Tibial nerve (tissue), 4 donors: ENCODE results near the gene LYPD6. TPM values are rescaled to one million over a fixed set of nuclear protein-coding genes. Genes with fewer than 3 reads are reported as not detected.

ENCODE experiments used
- DNase-seq, 2 donors: peaks; one replicate each; pipeline ENCODE4 v3.0.0-alpha.2; 2019; ENCODE audit warnings: low spot score in 2 of 2
- H3K27ac ChIP-seq, 4 donors: fragments of 200-600 bp; sonication (generic) in 3 of 4; one replicate each; pipeline ENCODE4 v1.5.1; 2017 to 2019; ENCODE audit warnings: mild to moderate bottlenecking in 1 of 4
- H3K27me3 ChIP-seq, 2 donors: fragments of 200-600 bp; sonication (generic) in 1 of 2; one replicate each; pipeline versions ENCODE4 v1.5.1 to v1.6.0; 2017 to 2019
- H3K36me3 ChIP-seq, 3 donors: fragments of 200-600 bp; sonication (generic); one replicate each; pipeline ENCODE4 v1.5.1; 2018 to 2019
- H3K4me1 ChIP-seq, 4 donors: fragments of 200-600 bp; sonication (generic) in 3 of 4; one replicate each; pipeline ENCODE4 v1.5.1; 2017 to 2019
- H3K4me3 ChIP-seq, 4 donors: fragments of 200-600 bp; sonication (generic) in 3 of 4; one replicate each; pipeline ENCODE4 v1.5.1; 2017 to 2019; ENCODE audit warnings: mild to moderate bottlenecking in 1 of 4, moderate library complexity in 1 of 4
- H3K9me3 ChIP-seq, 4 donors: fragments of 200-600 bp; sonication (generic) in 3 of 4; one replicate each; pipeline ENCODE4 v1.5.1; 2017 to 2019
- EP300 ChIP-seq, 2 donors: sonication (generic); formaldehyde crosslinking; IDR thresholded peaks; one replicate each; pipeline ENCODE4 v1.6.1; 2017; ENCODE audit warnings: antibody characterized with exemption in 2 of 2, mild to moderate bottlenecking in 1 of 2
- POLR2A ChIP-seq, 2 donors: fragments of 450-650 bp; IDR thresholded peaks; one replicate each; pipeline ENCODE4 v1.6.1; 2017; ENCODE audit warnings: antibody characterized with exemption in 2 of 2, mild to moderate bottlenecking in 2 of 2, moderate library complexity in 2 of 2
- WGBS, 2 donors: methylation state at CpG; one replicate each; pipeline ENCODE4 v1.1.5; 2018; 5-methylcytosine and 5-hydroxymethylcytosine counted together
- total RNA-seq, 4 donors: library from RNA; depleted of rRNA; stranded (reverse); fragments of >200 nt; gene quantifications; one replicate each; pipeline ENCODE4 v1.1.0, GENCODE V29; 2016
- TF ChIP-seq, protein P1 (sequence below), 5 experiments: fragments of 200-600 bp in 3 of 5; fragments of 450-650 bp in 2 of 5; sonication (generic) in 3 of 5; IDR thresholded peaks; one replicate each; pipeline ENCODE4 v1.5.1; 2016 to 2019; ENCODE audit warnings: antibody characterized with exemption in 5 of 5, mild to moderate bottlenecking in 3 of 5, moderate library complexity in 2 of 5

The LYPD6 gene
- total RNA-seq, 4 donors from 2014 or later = 2.4 to 10.7 (median 8.2) TPM

- DNase-seq = no peak
- Histone ChIP-seq H3K27me3 (no peaks in the 10 kb centered on the region), H3K4me1 (no peaks in the 10 kb centered on the region), H3K27ac (no peak overlapping the region), H3K9me3 (no peaks in the 10 kb centered on the region), H3K36me3 (no peaks in the 10 kb centered on the region), H3K4me3 (no peak overlapping the region)
- TF ChIP-seq, protein P1, sequence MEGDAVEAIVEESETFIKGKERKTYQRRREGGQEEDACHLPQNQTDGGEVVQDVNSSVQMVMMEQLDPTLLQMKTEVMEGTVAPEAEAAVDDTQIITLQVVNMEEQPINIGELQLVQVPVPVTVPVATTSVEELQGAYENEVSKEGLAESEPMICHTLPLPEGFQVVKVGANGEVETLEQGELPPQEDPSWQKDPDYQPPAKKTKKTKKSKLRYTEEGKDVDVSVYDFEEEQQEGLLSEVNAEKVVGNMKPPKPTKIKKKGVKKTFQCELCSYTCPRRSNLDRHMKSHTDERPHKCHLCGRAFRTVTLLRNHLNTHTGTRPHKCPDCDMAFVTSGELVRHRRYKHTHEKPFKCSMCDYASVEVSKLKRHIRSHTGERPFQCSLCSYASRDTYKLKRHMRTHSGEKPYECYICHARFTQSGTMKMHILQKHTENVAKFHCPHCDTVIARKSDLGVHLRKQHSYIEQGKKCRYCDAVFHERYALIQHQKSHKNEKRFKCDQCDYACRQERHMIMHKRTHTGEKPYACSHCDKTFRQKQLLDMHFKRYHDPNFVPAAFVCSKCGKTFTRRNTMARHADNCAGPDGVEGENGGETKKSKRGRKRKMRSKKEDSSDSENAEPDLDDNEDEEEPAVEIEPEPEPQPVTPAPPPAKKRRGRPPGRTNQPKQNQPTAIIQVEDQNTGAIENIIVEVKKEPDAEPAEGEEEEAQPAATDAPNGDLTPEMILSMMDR (IDR thresholded peaks at IDR 0.05) = no peak
- TF ChIP-seq POLR2A (IDR thresholded peaks at IDR 0.05) (no peak), EP300 (IDR thresholded peaks at IDR 0.05) (no peak)
- 72 to 73% methylated on average over 6 of the region's 6 CpGs for WGBS, 2 donors
Measured at GRCh38 chr2:149389506-149390167, 59.2 kb downstream of the LYPD6 start.

- DNase-seq = no peak
- Histone ChIP-seq H3K36me3 (no peaks in the 10 kb centered on the region), H3K27ac (no peak overlapping the region), H3K4me3 (no peak overlapping the region), H3K4me1 (no peaks in the 10 kb centered on the region), H3K9me3 (no peaks in the 10 kb centered on the region), H3K27me3 (no peaks in the 10 kb centered on the region)
- TF ChIP-seq POLR2A (IDR thresholded peaks at IDR 0.05) (no peak), EP300 (IDR thresholded peaks at IDR 0.05) (no peak)
- TF ChIP-seq, protein P1 (IDR thresholded peaks at IDR 0.05) = no peak
- WGBS, 2 donors = 81 to 92% methylated on average over 4 of the region's 4 CpGs
Measured at GRCh38 chr2:149393614-149394013, 63.2 kb downstream of the LYPD6 start.

DNA sequence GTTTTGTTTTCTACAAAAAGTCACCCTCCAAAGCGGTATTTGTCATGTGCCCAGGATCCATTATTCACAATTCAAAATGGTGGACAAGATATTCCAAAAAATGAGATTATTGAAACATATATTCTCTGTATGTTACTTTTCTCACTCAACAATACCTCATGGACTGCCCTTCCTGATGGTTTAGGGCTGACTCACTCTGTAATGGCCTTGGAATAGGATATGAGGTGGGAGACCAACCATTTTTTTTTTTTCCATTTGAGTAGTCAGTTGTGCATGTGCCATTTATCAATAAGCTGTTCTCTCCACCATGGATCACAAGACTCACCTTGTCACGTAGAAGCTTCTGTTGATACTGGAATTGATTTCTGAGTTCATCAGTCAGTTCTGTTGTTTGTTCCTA, 64.5 kb downstream of the LYPD6 start:
- H3K36me3 ChIP-seq = no peaks in the 10 kb centered on the region
- DNase-seq = no peak
- TF ChIP-seq, protein P1 (IDR thresholded peaks at IDR 0.05) = no peak
- TF ChIP-seq EP300 (IDR thresholded peaks at IDR 0.05) (no peak), POLR2A (IDR thresholded peaks at IDR 0.05) (no peak)
- no peaks in the 10 kb centered on the region for H3K9me3 ChIP-seq
- no peak overlapping the region for H3K4me3 ChIP-seq
- no peaks in the 10 kb centered on the region for H3K27me3 ChIP-seq
- no peaks in the 10 kb centered on the region for H3K4me1 ChIP-seq
- WGBS, 2 donors = 95 to 99% methylated on average over 2 of the region's 2 CpGs
- H3K27ac ChIP-seq = no peak overlapping the region

DNA sequence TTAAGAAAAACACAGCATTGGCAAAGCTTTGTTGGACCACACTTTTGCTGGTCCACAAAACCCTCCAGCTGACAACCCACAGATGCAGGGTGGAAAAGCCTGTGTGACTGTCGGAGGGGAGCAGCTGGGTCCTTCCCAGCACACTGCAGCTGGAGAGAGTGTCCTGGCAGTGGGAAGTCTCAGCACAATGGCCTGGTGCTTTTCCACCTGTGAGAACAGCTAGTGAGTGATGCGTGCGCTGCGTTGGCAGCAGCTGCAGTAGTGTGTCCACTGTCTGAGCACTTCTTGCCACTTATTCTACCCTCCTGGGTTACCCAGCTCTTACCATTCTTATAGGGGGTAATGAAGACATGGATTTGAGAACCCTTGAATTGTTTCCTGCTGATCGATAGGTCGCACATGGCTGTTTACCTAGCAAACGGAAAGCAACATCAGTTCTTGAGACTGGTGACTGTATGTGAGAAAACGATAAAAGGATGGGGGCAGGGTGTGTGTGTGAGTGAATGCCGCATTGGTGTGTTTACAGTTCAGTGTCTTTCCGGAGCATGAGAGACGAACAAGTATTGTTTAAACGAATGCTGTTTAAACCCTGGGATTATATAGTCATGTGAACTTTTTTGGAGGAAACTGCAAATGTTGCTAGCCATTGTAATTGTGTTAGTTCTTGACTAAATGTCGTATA, 69.7 kb downstream of the LYPD6 start:
- no peak overlapping the region for H3K4me3 ChIP-seq
- DNase-seq = no peak
- no peaks in the 10 kb centered on the region for H3K27me3 ChIP-seq
- no peaks in the 10 kb centered on the region for H3K4me1 ChIP-seq
- H3K9me3 ChIP-seq = peaks cover 0 to 6% (median 0%) of the 10 kb centered on the region in 4 donors
- TF ChIP-seq POLR2A (IDR thresholded peaks at IDR 0.05) (no peak), EP300 (IDR thresholded peaks at IDR 0.05) (no peak)
- TF ChIP-seq, protein P1 (IDR thresholded peaks at IDR 0.05) = no peak
- WGBS, 2 donors = 82 to 83% methylated on average over 13 of the region's 13 CpGs
- no peak overlapping the region for H3K27ac ChIP-seq
- no peaks in the 10 kb centered on the region for H3K36me3 ChIP-seq

DNA sequence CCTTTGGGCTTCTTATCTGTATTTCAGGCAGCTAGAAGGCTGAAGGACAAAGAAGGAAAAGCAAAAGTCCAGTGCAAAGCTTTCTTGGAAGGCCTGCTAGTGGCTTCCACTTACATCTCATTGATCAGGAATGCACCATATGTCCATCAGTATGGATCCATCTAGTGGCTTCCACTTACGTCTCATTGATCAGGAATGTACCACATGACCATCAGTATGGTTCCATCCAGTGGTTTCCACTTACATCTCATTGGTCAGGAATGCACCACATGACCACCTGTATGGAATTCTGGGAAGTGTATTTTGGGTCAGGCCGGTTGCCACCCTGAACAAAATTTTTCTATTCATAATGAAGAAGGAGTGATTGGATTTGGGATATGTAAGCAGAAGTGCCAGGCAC, 70.6 kb downstream of the LYPD6 start:
- DNase-seq = no peak
- Histone ChIP-seq H3K36me3 (no peaks in the 10 kb centered on the region), H3K27me3 (no peaks in the 10 kb centered on the region), H3K4me1 (no peaks in the 10 kb centered on the region), H3K9me3 (peaks cover 0 to 6% (median 0%) of the 10 kb centered on the region in 4 donors), H3K4me3 (no peak overlapping the region), H3K27ac (no peak overlapping the region)
- 90 to 96% methylated on average over 2 of the region's 2 CpGs for WGBS, 2 donors
- TF ChIP-seq, protein P1 (IDR thresholded peaks at IDR 0.05) = no peak
- no peak for TF ChIP-seq POLR2A (IDR thresholded peaks at IDR 0.05)
- no peak for TF ChIP-seq EP300 (IDR thresholded peaks at IDR 0.05)
